Measurements from ENCODE around the gene ITPR2.

DNA sequence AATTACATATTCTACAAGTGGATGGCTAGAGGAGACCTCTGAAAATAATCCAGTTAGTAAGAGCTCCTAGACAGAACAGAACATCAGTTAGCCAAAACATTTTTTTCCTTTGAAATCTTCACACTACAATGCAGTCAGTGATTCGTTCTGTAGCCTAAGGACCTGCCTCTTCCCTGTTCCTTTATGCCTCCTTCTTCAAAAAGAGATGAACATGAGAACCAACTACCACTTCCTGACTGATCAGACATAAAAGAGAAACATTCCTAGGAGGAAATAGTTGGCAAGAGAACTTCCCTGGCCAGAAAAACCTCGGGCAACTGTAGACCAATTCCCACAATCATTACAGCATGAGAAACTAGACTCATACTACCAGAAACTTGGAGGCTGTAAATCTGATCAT lies 29.4 kb downstream of the ITPR2 start:
- TF ChIP-seq TAF1 (IDR thresholded peaks at IDR 0.05; ENCODE audit: low read depth, low read length) (no peak), POLR2A (IDR thresholded peaks at IDR 0.05; ENCODE audit: low read depth, low read length) (no peak), POU2F2 (IDR thresholded peaks at IDR 0.05; ENCODE audit: low read depth, low read length) (no peak), POLR2AphosphoS5 (IDR thresholded peaks at IDR 0.05; ENCODE audit: low read depth, low read length) (no peak), SPI1 (IDR thresholded peaks at IDR 0.05; ENCODE audit: low read depth, low read length) (no peak)

All from GM12891 (cell line).